HPDE6-E6E7 (cell line): ENCODE results near the gene GRAMD1B.

Experiments
- DNase-seq: peaks from one replicate; pipeline ENCODE4 v3.0.0; 2011; ENCODE audit warnings: missing footprints; ENCODE audit errors: extremely low spot score

GRAMD1B gene

DNA sequence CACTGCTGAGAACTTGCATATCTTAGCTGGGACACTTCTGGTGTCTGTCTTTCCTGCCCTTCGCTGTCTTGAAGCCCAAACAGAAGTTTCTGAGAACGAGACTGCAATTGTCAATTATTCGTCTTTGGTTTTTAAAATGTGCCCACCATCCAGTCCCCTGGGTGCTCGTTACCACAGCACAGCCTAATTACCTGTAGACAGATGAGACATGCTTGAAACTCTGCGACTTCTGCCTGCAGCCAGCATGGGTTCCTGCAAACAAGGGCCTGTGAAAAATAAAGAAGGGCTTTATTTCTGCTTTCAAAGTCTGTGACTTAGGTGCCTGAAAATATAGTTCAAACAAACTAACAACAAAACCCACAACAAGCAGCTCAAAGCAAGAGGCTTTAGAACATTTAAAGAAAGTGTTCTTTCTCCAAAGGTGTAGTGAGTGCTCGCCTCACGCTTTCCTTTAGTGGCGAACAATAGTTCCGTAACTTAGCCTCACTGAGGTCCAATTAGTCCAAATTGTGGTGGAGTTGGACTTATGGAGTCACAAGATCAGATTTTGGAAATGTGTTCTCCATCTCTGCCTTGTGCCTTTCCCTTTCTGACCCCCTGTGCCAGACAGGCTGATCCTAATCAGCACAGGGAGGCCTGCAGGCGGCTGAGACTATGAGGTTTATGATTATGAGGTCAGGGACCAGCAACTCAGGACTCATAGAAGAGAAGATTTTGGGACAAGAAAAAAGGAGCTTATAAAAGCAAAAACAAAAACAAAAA lies 20.4 kb upstream of the GRAMD1B start:
- DNase-seq, result no peak

GRCh38 chr11:123410218-123410549 lies 19.9 kb upstream of the GRAMD1B start:
- no peak for DNase-seq

GRCh38 chr11:123413636-123414035 lies 16.4 kb upstream of the GRAMD1B start:
- no peak for DNase-seq

- no peak for DNase-seq
These were observed 13.5 kb upstream of the GRAMD1B start for GRCh38 chr11:123416566-123416965.

DNA sequence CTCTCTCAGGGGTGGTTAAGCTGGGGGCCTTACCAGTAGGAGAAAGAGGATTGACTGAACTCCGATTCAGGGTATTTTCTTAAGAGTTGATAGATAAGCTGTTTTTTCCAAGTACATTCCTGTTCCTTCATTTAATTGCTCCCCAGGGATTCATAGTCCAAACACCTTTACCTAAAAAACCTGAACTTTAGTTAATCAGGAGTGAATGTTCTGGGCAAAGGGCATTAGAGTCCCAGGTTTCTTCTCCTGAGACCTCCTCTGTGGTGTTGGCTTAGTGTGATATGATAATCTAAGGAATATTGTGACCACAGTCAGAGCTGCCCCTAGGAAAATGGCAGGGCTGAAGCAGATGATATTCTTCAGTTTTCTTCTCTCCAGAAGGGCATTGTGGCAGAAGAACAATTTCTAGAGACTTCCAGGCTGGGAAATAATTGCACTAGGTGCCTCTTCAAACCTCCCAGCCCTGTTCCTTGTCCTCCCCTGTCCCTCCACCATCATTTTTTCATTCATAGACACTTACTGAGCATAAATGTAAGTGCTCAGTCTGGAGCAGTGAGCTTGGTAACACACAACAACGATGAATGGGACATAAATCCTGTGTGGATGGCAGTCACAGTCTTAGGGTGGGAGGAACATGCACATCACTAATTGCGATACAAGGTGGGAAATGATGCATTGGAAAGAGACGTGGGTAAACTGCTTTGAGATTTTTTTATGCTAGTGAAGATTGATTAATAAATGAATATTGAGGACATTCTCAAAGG lies 11.5 kb upstream of the GRAMD1B start:
- DNase-seq, result no peak

- DNase-seq, result no peak
These were observed 10.2 kb upstream of the GRAMD1B start for GRCh38 chr11:123419731-123420452.

GRCh38 chr11:123421589-123421988 lies 8.5 kb upstream of the GRAMD1B start:
- DNase-seq, result no peak

GRCh38 chr11:123425367-123425766 lies 4.7 kb upstream of the GRAMD1B start:
- no peak for DNase-seq

DNA sequence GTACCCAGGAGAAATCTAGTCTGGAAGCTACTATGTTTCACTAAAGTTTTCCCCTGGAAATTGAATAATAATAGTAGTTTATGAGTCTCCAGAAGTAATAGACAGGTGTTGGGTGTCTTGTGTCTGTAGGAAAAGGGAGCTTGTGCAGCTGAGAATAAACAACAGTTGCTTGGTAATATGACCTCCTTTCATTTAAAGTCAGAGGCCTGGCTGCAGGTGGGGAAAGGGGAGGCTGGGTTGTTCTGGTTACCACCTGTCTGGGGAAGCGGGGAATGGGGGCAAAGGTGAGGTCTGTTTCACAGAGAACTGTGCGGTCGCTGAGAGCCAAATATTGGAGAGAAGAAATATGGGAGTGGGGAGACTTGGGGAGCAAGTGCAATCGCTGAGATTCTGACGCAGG lies 3.3 kb upstream of the GRAMD1B start:
- DNase-seq, result no peak

GRCh38 chr11:123427405-123427804 lies 2.7 kb upstream of the GRAMD1B start:
- no peak for DNase-seq

- DNase-seq, result no peak
These were observed 1.9 kb upstream of the GRAMD1B start for GRCh38 chr11:123428116-123428715.

GRCh38 chr11:123429336-123429735 lies 733 bp upstream of the GRAMD1B start:
- no peak for DNase-seq

DNA sequence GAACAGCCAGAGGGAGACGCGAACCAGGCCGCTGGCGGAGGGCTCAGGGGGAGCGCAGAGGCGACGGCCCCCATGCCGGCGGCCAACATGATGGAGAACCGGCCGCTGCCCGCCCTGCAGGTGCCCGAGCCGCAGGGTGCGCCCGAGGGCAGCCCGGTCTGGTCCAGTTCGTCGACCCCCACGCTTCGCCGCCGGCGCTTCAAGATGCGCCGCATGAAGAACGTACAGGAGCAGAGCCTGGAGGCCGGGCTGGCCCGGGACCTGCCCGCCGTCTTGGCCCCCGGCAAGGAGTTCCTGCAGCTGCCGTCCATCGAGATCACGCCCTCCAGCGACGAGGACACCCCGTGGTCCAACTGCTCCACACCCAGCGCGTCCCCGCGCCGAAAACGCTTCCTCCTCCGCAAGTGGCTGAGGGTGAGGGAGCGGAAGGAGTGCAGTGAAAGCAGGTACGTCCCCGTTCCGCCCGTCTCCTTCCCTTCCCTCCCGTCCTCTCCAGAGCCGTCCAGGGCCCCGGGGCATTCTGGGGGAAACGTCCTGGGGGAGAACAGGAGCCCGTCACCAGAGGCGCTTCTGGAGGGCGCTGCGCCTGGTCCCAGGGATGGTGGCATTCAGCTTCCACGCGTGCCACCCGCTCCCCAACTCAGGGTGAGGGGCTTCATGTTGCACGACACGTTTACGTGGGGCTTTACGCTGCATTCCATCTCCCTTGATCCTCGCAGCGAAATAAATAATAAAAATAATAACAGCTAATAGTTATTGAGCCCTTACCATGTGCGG lies 840 bp downstream of the GRAMD1B start:
- no peak for DNase-seq

GRCh38 chr11:123431619-123432018 lies 1.6 kb downstream of the GRAMD1B start:
- no peak for DNase-seq

- DNase-seq, result no peak
These were observed 4.2 kb downstream of the GRAMD1B start for GRCh38 chr11:123434262-123434661.

DNA sequence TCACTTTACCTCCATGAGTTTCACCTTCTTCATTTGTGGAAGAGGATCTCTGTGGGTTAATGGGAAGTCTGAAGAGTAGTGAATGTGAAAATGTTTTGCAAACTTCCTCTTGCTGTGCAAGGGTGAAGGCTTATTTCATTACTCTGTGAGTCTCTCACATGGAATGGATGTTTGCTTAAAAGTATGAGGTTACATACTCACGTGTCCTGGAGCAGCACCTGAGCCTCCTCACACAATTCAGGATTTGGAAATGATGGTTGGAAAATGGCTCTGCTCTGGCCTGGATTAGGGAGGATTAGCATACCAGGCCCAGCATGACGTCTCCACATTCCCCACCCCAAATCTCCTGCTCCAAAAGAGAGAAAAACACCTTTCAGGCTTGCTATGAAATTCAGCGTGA lies 4.8 kb downstream of the GRAMD1B start:
- no peak for DNase-seq

- no peak for DNase-seq
These were observed 7.3 kb downstream of the GRAMD1B start for GRCh38 chr11:123437236-123437979.

DNA sequence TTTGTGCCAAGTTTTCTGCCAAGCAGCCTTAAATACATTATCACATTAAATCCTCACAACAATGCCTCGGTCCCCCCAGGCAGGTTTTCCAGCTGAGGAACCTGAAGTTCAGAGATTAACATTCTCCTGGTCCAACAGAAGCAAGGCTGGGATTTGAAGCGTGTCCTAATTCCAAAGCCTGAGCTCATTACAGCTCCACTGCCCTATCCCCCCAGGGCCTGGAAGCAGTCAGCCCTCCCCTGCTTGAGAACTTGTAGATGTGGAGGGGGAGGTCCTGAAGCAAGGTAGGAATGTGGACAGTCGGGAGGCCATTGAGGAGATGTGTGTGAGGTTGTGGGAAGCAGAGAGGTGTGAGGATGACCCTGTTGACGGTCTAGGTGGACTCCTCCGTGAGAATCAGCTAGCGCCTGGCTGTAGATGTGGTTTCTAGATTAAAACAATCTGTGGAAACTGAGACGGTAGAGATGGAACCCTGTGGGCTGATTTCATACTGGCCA lies 8.1 kb downstream of the GRAMD1B start:
- DNase-seq, result no peak

DNA sequence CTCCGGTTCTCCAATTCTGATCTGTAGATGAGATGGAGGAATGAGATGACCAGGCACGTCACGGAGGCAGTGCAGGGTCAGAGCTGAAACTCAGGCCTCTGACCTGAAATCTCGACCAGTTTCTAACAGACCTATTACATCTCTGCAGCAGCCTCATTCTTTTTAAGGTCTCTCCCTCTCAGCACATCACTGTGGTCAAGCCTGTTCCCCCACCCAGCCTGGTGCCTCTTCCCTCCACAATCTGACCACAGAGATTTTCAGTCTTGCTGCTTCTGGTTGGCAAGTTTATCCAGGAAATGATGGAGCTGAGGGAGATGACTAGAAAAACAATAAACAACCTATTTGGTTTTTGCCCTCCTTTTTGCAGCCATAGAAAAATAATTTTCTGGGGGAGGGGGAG lies 9.5 kb downstream of the GRAMD1B start:
- DNase-seq, result no peak

GRCh38 chr11:123441161-123441560 lies 11.1 kb downstream of the GRAMD1B start:
- no peak for DNase-seq
